H1 (cell line): ENCODE results near the gene SMPD2. TPM values are rescaled to one million over a fixed set of nuclear protein-coding genes. Genes with fewer than 3 reads are reported as not detected.

Source experiments
- CTCF ChIA-PET: fragments of 300-600 bp; sonication (Branson Sonifier 250); formaldehyde crosslinking; loops from one replicate; lab custom pipeline; 2021; ENCODE audit not compliant: partially characterized antibody; lab: Charles Lee
- POLR2A ChIA-PET: fragments of 300-600 bp; sonication (Branson Sonifier 250); formaldehyde crosslinking; loops from one replicate; lab custom pipeline; 2021; ENCODE audit warnings: inconsistent platforms; ENCODE audit not compliant: partially characterized antibody; lab: Charles Lee
- DNase-seq, 2 experiments: peaks; one replicate each; pipeline versions ENCODE4 v3.0.0 to v3.0.0-alpha.2; 2010 to 2022; ENCODE audit warnings: low spot score in 2 of 2, low read depth in 1 of 2, mixed read lengths in 1 of 2
- FAIRE-seq: peaks from 2 replicates; lab custom pipeline; 2011; peaks lifted over from hg19 to GRCh38; lab: Jason Lieb, UNC
- H2AFZ ChIP-seq: 2 replicates; pipeline ENCODE4 v1.8.1; 2012; ENCODE audit warnings: low read length, inconsistent platforms
- H2AK5ac ChIP-seq: 2 replicates; pipeline ENCODE4 v1.6.1; 2013; ENCODE audit warnings: low read depth, low read length
- H2BK120ac ChIP-seq: replicated peaks from 2 replicates; pipeline ENCODE3; 2013; ENCODE audit warnings: low read depth, low read length, inconsistent platforms
- H2BK12ac ChIP-seq: 2 replicates; pipeline ENCODE4 v1.6.1; 2013; ENCODE audit warnings: low read depth, low read length
- H2BK15ac ChIP-seq: 2 replicates; pipeline ENCODE4 v1.6.1; 2013; ENCODE audit warnings: low read length
- H2BK20ac ChIP-seq: 2 replicates; pipeline ENCODE4 v1.6.1; 2013; ENCODE audit warnings: low read length
- H2BK5ac ChIP-seq: 2 replicates; pipeline ENCODE4 v1.6.1; 2013; ENCODE audit warnings: low read depth, low read length
- H3K14ac ChIP-seq: 2 replicates; pipeline ENCODE4 v1.6.1; 2013; ENCODE audit warnings: inconsistent platforms; ENCODE audit not compliant: insufficient read length
- H3K18ac ChIP-seq: 2 replicates; pipeline ENCODE4 v1.6.1; 2013; ENCODE audit warnings: low read length; ENCODE audit errors: extremely low read depth
- H3K23ac ChIP-seq: 2 replicates; pipeline ENCODE4 v1.6.1; 2013; ENCODE audit warnings: inconsistent platforms; ENCODE audit not compliant: insufficient read length
- H3K23me2 ChIP-seq: 2 replicates; pipeline ENCODE4 v1.6.1; 2013; ENCODE audit warnings: low read depth, low read length
- H3K27ac ChIP-seq: 2 replicates; pipeline ENCODE4 v1.6.1; 2011; ENCODE audit warnings: low read depth, low read length, inconsistent platforms
- H3K27me3 ChIP-seq, 4 experiments: replicated peaks in 1 of 4; 1 replicate in 1 of 4; 2 replicates in 3 of 4; pipeline versions ENCODE4 v1.6.1 to v1.8.1; 2011 to 2013; ENCODE audit warnings: low read length in 3 of 4, mild to moderate bottlenecking in 3 of 4, inconsistent platforms in 2 of 4, mixed read lengths in 2 of 4, moderate library complexity in 1 of 4; ENCODE audit not compliant: control insufficient read depth in 3 of 4, insufficient read depth in 3 of 4; ENCODE audit errors: extremely low read depth in 1 of 4
- H3K36me3 ChIP-seq, 4 experiments: 2 replicates each; pipeline versions ENCODE4 v1.6.1 to v1.8.1; 2011 to 2013; ENCODE audit warnings: mild to moderate bottlenecking in 4 of 4, low read length in 3 of 4, moderate library complexity in 2 of 4, control low read depth in 1 of 4, inconsistent platforms in 1 of 4; ENCODE audit not compliant: insufficient read depth in 4 of 4, control insufficient read depth in 2 of 4
- H3K4ac ChIP-seq: replicated peaks from 2 replicates; pipeline ENCODE3; 2013; ENCODE audit warnings: low read length, low read depth, mixed read lengths, inconsistent platforms; ENCODE audit not compliant: insufficient read length
- H3K4me1 ChIP-seq, 4 experiments: replicated peaks in 1 of 4; 1 replicate in 1 of 4; 2 replicates in 3 of 4; pipeline versions ENCODE4 v1.6.1 to v1.8.1; 2011 to 2013; ENCODE audit warnings: low read length in 3 of 4, inconsistent platforms in 2 of 4, mixed read lengths in 1 of 4; ENCODE audit not compliant: insufficient read depth in 4 of 4, control insufficient read depth in 3 of 4
- H3K4me2 ChIP-seq, 2 experiments: 2 replicates each; pipeline versions ENCODE4 v1.6.1 to v1.8.1; 2011 to 2013; ENCODE audit warnings: low read depth in 2 of 2, low read length in 2 of 2, control low read depth in 1 of 2, inconsistent platforms in 1 of 2, mild to moderate bottlenecking in 1 of 2; ENCODE audit not compliant: insufficient read depth in 1 of 2
- H3K4me3 ChIP-seq, 4 experiments: fragments of 200-600, 300-600 bp in 1 of 4; sonication (generic), shearing (Covaris generic), sonication (Bioruptor Twin) in 1 of 4; 2 replicates each; pipeline versions ENCODE4 v1.5.1 to v1.8.1; 2011 to 2016; ENCODE audit warnings: low read length in 4 of 4, low read depth in 3 of 4, control low read depth in 2 of 4, inconsistent platforms in 2 of 4, mild to moderate bottlenecking in 2 of 4, mixed read lengths in 1 of 4, moderate library complexity in 1 of 4; ENCODE audit not compliant: insufficient read depth in 2 of 4; ENCODE audit errors: extremely low read depth in 1 of 4
- H3K56ac ChIP-seq: replicated peaks from 2 replicates; pipeline ENCODE3; 2013; ENCODE audit warnings: low read depth, mild to moderate bottlenecking, mixed read lengths, low read length, inconsistent platforms; ENCODE audit not compliant: insufficient read length
- H3K79me1 ChIP-seq: 2 replicates; pipeline ENCODE4 v1.6.1; 2013; ENCODE audit warnings: low read depth, low read length, control low read depth
- H3K79me2 ChIP-seq, 2 experiments: 2 replicates each; pipeline versions ENCODE4 v1.6.1 to v1.8.1; 2012 to 2013; ENCODE audit warnings: low read length in 2 of 2, mild to moderate bottlenecking in 2 of 2, inconsistent platforms in 1 of 2; ENCODE audit not compliant: insufficient read depth in 2 of 2, control insufficient read depth in 1 of 2
- H3K9ac ChIP-seq, 4 experiments: replicated peaks in 1 of 4; 1 replicate in 1 of 4; 2 replicates in 3 of 4; pipeline versions ENCODE4 v1.6.1 to v1.8.1; 2011 to 2013; ENCODE audit warnings: low read depth in 3 of 4, low read length in 3 of 4, control low read depth in 2 of 4, mild to moderate bottlenecking in 2 of 4, moderate library complexity in 2 of 4, inconsistent platforms in 1 of 4; ENCODE audit errors: extremely low read depth in 1 of 4
- H3K9me3 ChIP-seq, 2 experiments: 2 replicates each; pipeline versions ENCODE4 v1.6.1 to v1.8.1; 2012 to 2013; ENCODE audit warnings: mild to moderate bottlenecking in 2 of 2, moderate library complexity in 2 of 2, control low read depth in 1 of 2, inconsistent platforms in 1 of 2, low read depth in 1 of 2, low read length in 1 of 2, mixed read lengths in 1 of 2; ENCODE audit not compliant: insufficient read depth in 2 of 2
- H4K20me1 ChIP-seq, 2 experiments: replicated peaks in 1 of 2; 2 replicates each; pipeline versions ENCODE3 to v1.8.1; 2011 to 2013; ENCODE audit warnings: inconsistent platforms in 2 of 2, low read length in 2 of 2, mild to moderate bottlenecking in 1 of 2; ENCODE audit not compliant: insufficient read depth in 2 of 2, control insufficient read depth in 1 of 2
- H4K5ac ChIP-seq: 2 replicates; pipeline ENCODE4 v1.6.1; 2013; ENCODE audit warnings: low read length, low read depth, mixed read lengths, inconsistent platforms; ENCODE audit not compliant: insufficient read length
- H4K8ac ChIP-seq: 2 replicates; pipeline ENCODE4 v1.8.0; 2013; ENCODE audit warnings: mild to moderate bottlenecking, moderate library complexity, low read length, inconsistent platforms; ENCODE audit not compliant: insufficient read depth; ENCODE audit errors: extremely low read depth
- H4K91ac ChIP-seq: replicated peaks from 2 replicates; pipeline ENCODE3; 2013; ENCODE audit warnings: low read length, mixed read lengths, inconsistent platforms; ENCODE audit not compliant: insufficient read length
- JUND ChIP-seq: IDR thresholded peaks from 2 replicates; pipeline ENCODE4 v1.6.1; 2011; ENCODE audit warnings: mild to moderate bottlenecking, improper control_type of control experiment, low read length
- KDM4A ChIP-seq: IDR thresholded peaks from one replicate; pipeline ENCODE4 v1.7.1; 2012; ENCODE audit warnings: low read depth, mild to moderate bottlenecking, moderate library complexity, low read length, inconsistent platforms; ENCODE audit not compliant: severe bottlenecking
- PHF8 ChIP-seq: fragments of 200-600 bp; sonication (generic); conservative IDR thresholded peaks from 2 replicates; pipeline ENCODE4 v1.7.1; 2012; ENCODE audit warnings: low read depth, mild to moderate bottlenecking, inconsistent platforms, low read length, moderate library complexity
- SIN3A ChIP-seq, 2 experiments: IDR thresholded peaks in 1 of 2; conservative IDR thresholded peaks in 1 of 2; 2 replicates each; pipeline ENCODE4 v1.6.1; 2011 to 2012; ENCODE audit warnings: low read length in 2 of 2, improper control_type of control experiment in 1 of 2, low read depth in 1 of 2, mild to moderate bottlenecking in 1 of 2
- SP1 ChIP-seq: IDR thresholded peaks from 2 replicates; pipeline ENCODE4 v1.6.1; 2011; ENCODE audit warnings: low read depth, low read length
- WGBS, 2 experiments: shearing (Covaris generic) in 1 of 2; methylation state at CpG; one replicate each; pipeline versions ENCODE4 v1.1.6 to v1.1.7; 2013 to 2015; ENCODE audit warnings: low lambda C conversion rate in 2 of 2, mixed read lengths in 2 of 2, inconsistent platforms in 1 of 2, low coverage in 1 of 2, missing lambda C conversion rate in 1 of 2; ENCODE audit not compliant: insufficient replicate concordance in 2 of 2, insufficient coverage in 1 of 2, insufficient read length in 1 of 2; ENCODE audit errors: extremely low coverage in 1 of 2, missing lambda C conversion rate in 1 of 2; 5-methylcytosine and 5-hydroxymethylcytosine counted together
- polyA plus RNA-seq, 7 experiments: library from polyadenylated mRNA; depleted of rRNA in 3 of 7; stranded (reverse) in 5 of 7; unstranded in 2 of 7; fragments of >200 nt in 5 of 7; fragments of 200-250 nt in 2 of 7; gene quantifications; 1 replicate in 5 of 7; 2 replicates in 1 of 7; 4 replicates in 1 of 7; pipeline versions ENCODE4 v1.2.1 to v1.2.3, GENCODE V29; 2011 to 2013; ENCODE audit warnings: missing spikeins in 2 of 7, mixed read lengths in 2 of 7
- total RNA-seq: library from RNA; stranded (reverse); fragmentation: NEBNext Ultra II Directional; extraction: Animal tissue kit (Norgen Biotek cat#: 25700); gene quantifications from 2 replicates; pipeline ENCODE4 v1.2.1, GENCODE V29; 2021
- TF ChIP-seq, protein P1 (sequence below): IDR thresholded peaks from 2 replicates; pipeline ENCODE4 v1.6.1; 2012; ENCODE audit warnings: low read length, inconsistent platforms

The SMPD2 gene
- total and polyA plus RNA-seq, 2 of the 8 experiments (the other 6 are each of a cell fraction or from before 2014, with no cell fraction given) = 11.5 to 17.2 TPM

- Histone ChIP-seq H3K9me3 (no peaks in the 10 kb centered on the region), H2AK5ac (no peak overlapping the region), H4K91ac (peak overlapping the region; percentile 72), H3K4me1 (peaks cover 2 to 9% (median 5%) of the 10 kb centered on the region in 4 experiments), H3K27me3 (peaks cover 0 to 2% (median 0%) of the 10 kb centered on the region in 4 experiments; a peak in 1 of 7 replicates), H3K23ac (no peak overlapping the region), H3K14ac (no peak overlapping the region), H4K20me1 (peaks cover 6 to 9% of the 10 kb centered on the region in 2 experiments), H3K79me2 (peaks cover 0 to 3% of the 10 kb centered on the region in 2 experiments; a peak in 1 of 4 replicates), H2BK5ac (peak overlapping the region; percentile 78), H4K5ac (no peak overlapping the region), H2BK120ac (no peak overlapping the region), H3K56ac (no peak overlapping the region), H3K79me1 (no peaks in the 10 kb centered on the region; the same call in none of the 2 replicates), H3K23me2 (peaks cover 5% of the 10 kb centered on the region; the same call in 1 of the 2 replicates), H2BK20ac (peak overlapping the region; percentile 72; the same call in 1 of the 2 replicates), H3K4me3 (peak overlapping the region; percentile 76 to 92 (median 90)), H2BK15ac (0 out of 2 replicates have a peak overlapping the region, but pooled peaks have one; percentile 92), H3K4me2 (peak overlapping the region; percentile 70 to 95), H2BK12ac (no peak overlapping the region), H3K9ac (peak overlapping the region; percentile 25 to 79 (median 76); a peak in 6 of 7 replicates), H3K4ac (no peak overlapping the region), H4K8ac (peak overlapping the region; percentile 71; the same call in 1 of the 2 replicates), H2AFZ (peak overlapping the region; percentile 81; the same call in 1 of the 2 replicates), H3K18ac (peak overlapping the region; percentile 90), H3K36me3 (peaks cover 9 to 39% (median 22%) of the 10 kb centered on the region in 4 experiments; a peak in 6 of 8 replicates), H3K27ac (peak overlapping the region; percentile 33)
- WGBS, 2 experiments = 2% methylated on average over 31 of the region's 31 CpGs; no CpG with 5 or more reads in 1 of the 2 experiments
- peak in 1 of 2 experiments; percentile 73 for DNase-seq
- POLR2A ChIA-PET = interaction anchor here (0.6 to 5.8 kb wide), 11 partner anchors 11 to 144 kb away, joined by 3 to 85 read pairs (median 5); partner anchors contain the start of genes CD164, MICAL1 and ZBTB24
- no peak for FAIRE-seq
- CTCF ChIA-PET = interaction anchor here (0.6 to 6.1 kb wide), 17 partner anchors 12 to 912 kb away, joined by 3 to 63 read pairs (median 3); partner anchors contain the start of genes CD164 and MICAL1
- TF ChIP-seq SP1 (peak; percentile 56; the same call in 1 of the 2 replicates), KDM4A (peak; percentile 35), PHF8 (0 out of 2 replicates have a peak, but pooled peaks have one; percentile 42), JUND (no peak), SIN3A (conservative IDR thresholded peaks at IDR 0.05 in 1 of 2, IDR thresholded peaks at IDR 0.05 in 1 of 2; ENCODE audit: low read depth in 1 of 2, low read length in 2 of 2) (peak; percentile 25 to 42; a peak in 2 of 4 replicates)
- TF ChIP-seq, protein P1, sequence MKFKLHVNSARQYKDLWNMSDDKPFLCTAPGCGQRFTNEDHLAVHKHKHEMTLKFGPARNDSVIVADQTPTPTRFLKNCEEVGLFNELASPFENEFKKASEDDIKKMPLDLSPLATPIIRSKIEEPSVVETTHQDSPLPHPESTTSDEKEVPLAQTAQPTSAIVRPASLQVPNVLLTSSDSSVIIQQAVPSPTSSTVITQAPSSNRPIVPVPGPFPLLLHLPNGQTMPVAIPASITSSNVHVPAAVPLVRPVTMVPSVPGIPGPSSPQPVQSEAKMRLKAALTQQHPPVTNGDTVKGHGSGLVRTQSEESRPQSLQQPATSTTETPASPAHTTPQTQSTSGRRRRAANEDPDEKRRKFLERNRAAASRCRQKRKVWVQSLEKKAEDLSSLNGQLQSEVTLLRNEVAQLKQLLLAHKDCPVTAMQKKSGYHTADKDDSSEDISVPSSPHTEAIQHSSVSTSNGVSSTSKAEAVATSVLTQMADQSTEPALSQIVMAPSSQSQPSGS = 0 out of 2 replicates have a peak, but pooled peaks have one; percentile 48
Observed at GRCh38 chr6:109441069-109441816, 719 bp downstream of the SMPD2 start.
